Neural cell (in vitro differentiated cells): ENCODE results near the gene ITGB1BP1.

Experiments
- EP300 ChIP-seq: fragments of 450-650 bp; conservative IDR thresholded peaks from 2 replicates; pipeline ENCODE4 v1.6.1; 2014; ENCODE audit warnings: antibody characterized with exemption, mild to moderate bottlenecking, moderate library complexity; ENCODE audit not compliant: poor library complexity, severe bottlenecking
- EZH2 ChIP-seq: fragments of 200-600, 300-800 bp; shearing (Covaris generic), sonication (generic); IDR thresholded peaks from 2 replicates; pipeline ENCODE4 v1.6.1; 2014; ENCODE audit warnings: antibody characterized with exemption, low read length, borderline replicate concordance, mild to moderate bottlenecking; ENCODE audit not compliant: insufficient read depth, poor library complexity, severe bottlenecking
- POLR2AphosphoS5 ChIP-seq: IDR thresholded peaks from 2 replicates; pipeline ENCODE4 v1.6.1; 2012
- RAD21 ChIP-seq: fragments of 450-650 bp; conservative IDR thresholded peaks from 2 replicates; pipeline ENCODE4 v1.6.1; 2014; ENCODE audit warnings: antibody characterized with exemption, mild to moderate bottlenecking, moderate library complexity
- TF ChIP-seq, protein P1 (sequence below): fragments of 450-650 bp; IDR thresholded peaks from 2 replicates; pipeline ENCODE4 v1.5.1; 2014; ENCODE audit warnings: antibody characterized with exemption, mild to moderate bottlenecking, moderate library complexity; ENCODE audit not compliant: poor library complexity, severe bottlenecking

GRCh38 chr2:9377461-9378097 lies 45.7 kb downstream of the ITGB1BP1 start:
- TF ChIP-seq POLR2AphosphoS5 (no peak), EP300 (no peak), RAD21 (no peak), EZH2 (no peak)
- TF ChIP-seq, protein P1, sequence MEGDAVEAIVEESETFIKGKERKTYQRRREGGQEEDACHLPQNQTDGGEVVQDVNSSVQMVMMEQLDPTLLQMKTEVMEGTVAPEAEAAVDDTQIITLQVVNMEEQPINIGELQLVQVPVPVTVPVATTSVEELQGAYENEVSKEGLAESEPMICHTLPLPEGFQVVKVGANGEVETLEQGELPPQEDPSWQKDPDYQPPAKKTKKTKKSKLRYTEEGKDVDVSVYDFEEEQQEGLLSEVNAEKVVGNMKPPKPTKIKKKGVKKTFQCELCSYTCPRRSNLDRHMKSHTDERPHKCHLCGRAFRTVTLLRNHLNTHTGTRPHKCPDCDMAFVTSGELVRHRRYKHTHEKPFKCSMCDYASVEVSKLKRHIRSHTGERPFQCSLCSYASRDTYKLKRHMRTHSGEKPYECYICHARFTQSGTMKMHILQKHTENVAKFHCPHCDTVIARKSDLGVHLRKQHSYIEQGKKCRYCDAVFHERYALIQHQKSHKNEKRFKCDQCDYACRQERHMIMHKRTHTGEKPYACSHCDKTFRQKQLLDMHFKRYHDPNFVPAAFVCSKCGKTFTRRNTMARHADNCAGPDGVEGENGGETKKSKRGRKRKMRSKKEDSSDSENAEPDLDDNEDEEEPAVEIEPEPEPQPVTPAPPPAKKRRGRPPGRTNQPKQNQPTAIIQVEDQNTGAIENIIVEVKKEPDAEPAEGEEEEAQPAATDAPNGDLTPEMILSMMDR = no peak
